ENCODE measurements around the gene METTL23. TPM values are rescaled to one million over a fixed set of nuclear protein-coding genes. Genes with fewer than 3 reads are reported as not detected.
A peak's percentile ranks its signal among the peaks of the same experiment; 100 is the strongest.
"Not testable (repeated sequence)": the region's sequence is repeated elsewhere in the genome, so short reads cannot be mapped to it uniquely, and the experiment has no call there.

METTL23 gene
- total RNA-seq, 4 donors from 2014 or later = 19.2 to 52.6 (median 25.1) TPM

DNA sequence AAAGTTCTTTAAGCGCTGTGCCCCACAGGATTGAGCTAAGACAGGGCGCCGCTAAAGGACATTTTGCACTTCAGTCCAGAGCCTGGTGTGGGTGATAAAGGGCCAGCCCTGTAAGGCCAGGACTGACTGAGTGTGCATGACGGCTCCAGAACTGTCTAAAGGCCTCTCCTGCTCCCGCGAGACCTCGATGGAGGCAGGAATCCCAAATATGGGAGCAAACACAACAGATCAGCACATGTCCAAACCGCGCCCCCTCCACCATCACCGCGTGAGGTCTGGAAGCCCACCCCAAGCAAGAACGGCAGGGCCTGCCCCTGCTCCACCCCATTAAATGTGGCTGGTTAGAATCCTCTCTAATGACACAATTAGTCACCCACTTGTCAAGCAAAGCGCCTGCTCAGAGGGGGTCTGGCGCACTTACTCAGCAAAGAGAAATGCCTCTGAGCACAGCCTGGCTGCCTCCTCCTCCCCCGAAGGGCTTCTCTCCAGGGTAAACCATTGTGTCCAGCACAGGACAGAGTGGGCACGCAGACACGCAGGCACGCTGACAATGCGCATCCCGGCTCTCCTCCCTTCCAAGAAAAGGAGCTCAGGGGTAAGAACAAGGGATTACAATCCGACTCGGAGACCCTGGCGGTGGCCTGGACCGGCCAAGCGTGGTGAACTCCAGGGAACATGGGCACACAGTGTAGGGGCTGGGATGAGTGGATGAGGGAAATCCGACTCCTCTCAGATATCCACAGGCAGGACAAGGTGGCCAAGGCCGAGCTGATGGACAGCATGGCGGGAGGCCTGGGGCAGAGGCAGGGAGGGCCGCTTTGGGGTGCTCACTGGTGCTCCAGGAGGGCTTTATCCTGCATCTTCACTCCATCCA lies 17.3 kb upstream of the METTL23 start:
- WGBS, 2 donors (ENCODE audit: low coverage in 1 of 2) = 8 to 40% methylated on average over 3 to 9 of the region's 29 CpGs
- Histone ChIP-seq H3K27ac (peak overlapping the region; percentile 95 to 98 (median 96)), H3K4me1 (peaks cover 6 to 82% (median 29%) of the 10 kb centered on the region in 3 donors), H3K4me3 (peak overlapping the region; percentile 73), H3K27me3 (no peaks in the 10 kb centered on the region), H3K36me3 (peaks cover 0 to 19% of the 10 kb centered on the region in 2 donors), H3K9me3 (no peaks in the 10 kb centered on the region)
- TF ChIP-seq, protein P1, sequence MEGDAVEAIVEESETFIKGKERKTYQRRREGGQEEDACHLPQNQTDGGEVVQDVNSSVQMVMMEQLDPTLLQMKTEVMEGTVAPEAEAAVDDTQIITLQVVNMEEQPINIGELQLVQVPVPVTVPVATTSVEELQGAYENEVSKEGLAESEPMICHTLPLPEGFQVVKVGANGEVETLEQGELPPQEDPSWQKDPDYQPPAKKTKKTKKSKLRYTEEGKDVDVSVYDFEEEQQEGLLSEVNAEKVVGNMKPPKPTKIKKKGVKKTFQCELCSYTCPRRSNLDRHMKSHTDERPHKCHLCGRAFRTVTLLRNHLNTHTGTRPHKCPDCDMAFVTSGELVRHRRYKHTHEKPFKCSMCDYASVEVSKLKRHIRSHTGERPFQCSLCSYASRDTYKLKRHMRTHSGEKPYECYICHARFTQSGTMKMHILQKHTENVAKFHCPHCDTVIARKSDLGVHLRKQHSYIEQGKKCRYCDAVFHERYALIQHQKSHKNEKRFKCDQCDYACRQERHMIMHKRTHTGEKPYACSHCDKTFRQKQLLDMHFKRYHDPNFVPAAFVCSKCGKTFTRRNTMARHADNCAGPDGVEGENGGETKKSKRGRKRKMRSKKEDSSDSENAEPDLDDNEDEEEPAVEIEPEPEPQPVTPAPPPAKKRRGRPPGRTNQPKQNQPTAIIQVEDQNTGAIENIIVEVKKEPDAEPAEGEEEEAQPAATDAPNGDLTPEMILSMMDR (IDR thresholded peaks at IDR 0.05) = peak in 1 of 4 experiments; percentile 8
- TF ChIP-seq POLR2AphosphoS5 (IDR thresholded peaks at IDR 0.05) (peak; percentile 94), POLR2A (IDR thresholded peaks at IDR 0.05) (peak; percentile 64 to 85), EP300 (IDR thresholded peaks at IDR 0.05) (no peak)
- ATAC-seq = peak; percentile 87

DNA sequence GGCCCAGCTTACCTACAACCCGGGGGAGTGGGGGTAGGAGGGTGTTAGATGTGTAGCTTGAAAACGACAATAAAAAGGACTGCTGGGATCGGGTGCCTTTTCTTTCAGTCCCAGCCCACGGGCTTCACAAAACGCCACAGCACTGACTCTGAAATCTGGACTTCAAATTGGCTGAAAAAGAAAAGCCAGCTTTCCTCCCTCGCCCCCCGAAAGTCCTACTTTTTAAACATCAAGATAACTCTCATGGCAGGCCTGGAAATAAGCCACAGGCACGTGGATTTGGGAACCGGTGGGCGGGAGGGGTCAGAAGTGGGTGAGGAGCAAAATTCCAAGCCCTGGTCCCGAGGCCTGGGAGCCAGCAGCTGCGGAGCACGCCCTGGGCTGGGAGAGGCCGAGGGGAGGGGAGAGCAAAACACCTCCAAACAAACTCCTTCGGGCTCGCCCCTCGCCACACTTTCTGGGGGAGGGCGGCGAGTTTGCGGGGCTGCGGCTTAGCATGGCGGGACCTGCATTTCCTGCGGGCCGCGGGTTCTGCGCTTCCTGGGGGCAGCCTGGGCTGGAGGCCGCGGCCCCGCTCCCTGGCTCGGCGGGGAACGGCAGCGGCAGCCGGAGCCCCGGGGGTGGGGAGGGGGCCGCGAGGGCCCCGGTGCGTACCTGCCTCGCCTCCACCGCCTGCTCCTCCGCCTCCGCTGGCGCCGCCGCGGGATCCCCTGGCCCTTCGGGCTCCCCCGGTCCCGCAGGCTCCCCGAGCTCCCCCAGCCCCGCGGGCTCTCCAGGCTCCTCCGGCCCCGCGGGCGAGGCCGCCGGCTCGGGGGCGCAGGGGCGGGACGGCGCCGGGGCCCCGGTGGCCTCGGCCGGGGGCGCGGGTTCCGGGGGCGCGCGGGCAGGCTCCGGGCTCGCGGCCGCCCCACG lies 16.4 kb upstream of the METTL23 start:
- peak overlapping the region; percentile 73 for H3K4me3 ChIP-seq
- ATAC-seq, H3K9me3 ChIP-seq, H3K27me3 ChIP-seq: not testable (repeated sequence)
- H3K36me3 ChIP-seq = peaks cover 0 to 24% of the 10 kb centered on the region in 2 donors
- TF ChIP-seq POLR2AphosphoS5 (IDR thresholded peaks at IDR 0.05) (peak; percentile 29), POLR2A (IDR thresholded peaks at IDR 0.05) (peak in 1 of 2 donors; percentile 10)
- 4% methylated on average over 5 of the region's 79 CpGs; no CpG with 5 or more reads in 1 of the 2 donors for WGBS, 2 donors (ENCODE audit: low coverage in 1 of 2)
- H3K27ac ChIP-seq = peak overlapping the region; percentile 95 to 98 (median 96)
- H3K4me1 ChIP-seq = peaks cover 6 to 82% (median 37%) of the 10 kb centered on the region in 3 donors

DNA sequence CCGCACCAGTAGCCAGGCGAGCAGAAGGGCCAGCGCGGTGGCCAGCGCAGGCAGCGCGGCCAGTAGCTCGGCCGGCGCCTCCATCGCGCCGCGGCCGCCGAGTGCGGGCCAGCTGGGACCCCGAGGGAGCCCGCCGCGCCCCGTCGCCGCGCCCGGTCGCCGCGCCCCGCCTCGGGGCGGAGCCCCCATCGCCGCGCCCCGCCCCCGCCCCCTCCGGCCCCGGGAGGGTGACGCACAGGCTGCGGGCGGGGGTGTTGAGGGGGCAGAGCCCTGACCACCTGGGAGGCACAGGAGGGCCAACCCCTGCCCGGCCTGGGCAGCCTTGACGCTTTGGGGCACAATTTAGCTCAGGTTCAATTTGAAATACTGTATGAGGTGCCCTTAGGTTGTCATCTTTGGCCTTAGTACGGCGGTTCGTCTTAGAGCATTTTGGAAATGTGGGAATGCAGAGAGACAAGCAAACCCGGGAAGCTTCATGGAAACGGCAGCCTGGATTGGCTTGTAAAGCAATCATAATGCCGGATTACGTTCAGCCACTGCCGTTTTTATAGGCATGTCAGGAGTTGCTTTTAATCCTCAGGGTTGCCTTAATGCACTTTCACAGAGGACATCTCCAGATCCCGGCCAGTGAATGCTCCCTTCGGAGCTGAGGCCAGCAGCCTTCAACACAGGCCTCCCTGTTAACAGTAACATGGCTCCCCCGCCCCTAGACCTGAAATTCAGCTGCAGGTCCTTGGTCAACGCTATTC lies 15.6 kb upstream of the METTL23 start, which contains the start of gene MXRA7:
TSS of gene MXRA7 (minus strand) at position 103 of the 749 bp plus-strand sequence. CDS start at position 84, 19 bp downstream.
- Histone ChIP-seq H3K4me3 (peak within 1 kb of the TSS; percentile 73), H3K27ac (peak within 1 kb of the TSS; percentile 95 to 98 (median 96)), H3K36me3 (peaks cover 0 to 32% of the 10 kb centered on the region in 2 donors), H3K4me1 (peaks cover 6 to 82% (median 39%) of the 10 kb centered on the region in 3 donors), H3K27me3 (no peaks in the 10 kb centered on the region), H3K9me3 (no peaks in the 10 kb centered on the region)
- ATAC-seq = peak; percentile 70
- 19% methylated on average over 5 of the region's 56 CpGs; no CpG with 5 or more reads in 1 of the 2 donors for WGBS, 2 donors (ENCODE audit: low coverage in 1 of 2)
- TF ChIP-seq POLR2AphosphoS5 (IDR thresholded peaks at IDR 0.05) (peak; percentile 57), POLR2A (IDR thresholded peaks at IDR 0.05) (no peak)

DNA sequence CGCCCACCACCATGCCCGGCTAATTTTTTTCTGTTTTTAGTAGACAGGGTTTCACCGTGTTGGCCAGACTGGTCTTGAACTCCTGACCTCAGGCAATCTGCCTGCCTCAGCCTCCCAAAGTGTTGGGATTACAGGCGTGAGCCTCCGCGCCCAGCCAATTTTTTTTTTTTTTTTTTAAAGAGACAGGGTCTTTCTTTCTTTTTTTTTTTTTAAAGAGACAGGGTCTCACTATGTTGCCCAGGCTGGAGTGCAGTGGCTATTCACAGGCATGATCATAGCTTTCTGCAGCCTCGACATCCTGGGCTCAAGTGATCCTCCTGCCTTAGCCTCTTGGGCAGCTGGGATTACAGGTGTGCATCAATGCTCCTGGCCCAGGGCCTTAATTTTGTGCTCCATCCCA lies 14.3 kb upstream of the METTL23 start:
- WGBS, 2 donors (ENCODE audit: low coverage in 1 of 2) = 60 to 80% methylated on average over 1 to 7 of the region's 7 CpGs
- not testable (repeated sequence) for ATAC-seq, H3K9me3 ChIP-seq, H3K27me3 ChIP-seq, H3K4me3 ChIP-seq
- H3K27ac ChIP-seq = peak overlapping the region in 3 of 4 donors; percentile 85 to 96 (median 95)
- H3K36me3 ChIP-seq = peaks cover 0 to 45% of the 10 kb centered on the region in 2 donors
- peaks cover 10 to 82% (median 37%) of the 10 kb centered on the region in 3 donors for H3K4me1 ChIP-seq

DNA sequence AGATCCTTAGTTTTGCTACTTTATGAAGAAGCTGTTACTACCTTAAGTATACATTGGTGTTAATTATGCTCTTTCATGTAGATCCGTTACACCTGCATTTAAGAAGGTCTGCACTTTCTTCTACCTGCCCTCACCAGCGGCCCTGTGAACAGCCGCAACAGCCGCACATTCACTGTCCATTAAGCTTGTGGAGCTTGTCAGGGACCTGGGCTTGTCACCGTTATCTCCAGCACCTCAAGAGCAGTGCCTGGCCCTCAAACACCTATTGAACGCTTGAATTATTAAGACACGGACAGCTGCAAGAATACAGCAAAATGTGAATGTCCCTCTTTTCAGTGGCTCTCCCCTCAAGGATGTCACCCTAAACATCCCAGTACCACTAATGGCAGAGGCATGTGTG lies 12.9 kb upstream of the METTL23 start:
- ATAC-seq = no peak
- Histone ChIP-seq H3K4me1 (peaks cover 10 to 70% (median 24%) of the 10 kb centered on the region in 3 donors), H3K4me3 (no peak overlapping the region), H3K27me3 (no peaks in the 10 kb centered on the region), H3K27ac (peak overlapping the region in 2 of 4 donors; percentile 70 to 85), H3K36me3 (peaks cover 0 to 59% of the 10 kb centered on the region in 2 donors), H3K9me3 (no peaks in the 10 kb centered on the region)
- TF ChIP-seq POLR2A (IDR thresholded peaks at IDR 0.05) = no peak
- TF ChIP-seq, protein P1 (IDR thresholded peaks at IDR 0.05) = no peak
- no peak for TF ChIP-seq POLR2AphosphoS5 (IDR thresholded peaks at IDR 0.05)
- no peak for TF ChIP-seq EP300 (IDR thresholded peaks at IDR 0.05)
- 73 to 86% methylated on average over 5 of the region's 7 CpGs for WGBS, 2 donors (ENCODE audit: low coverage in 1 of 2)
